ENCODE data around the gene XCL2.
"Not testable (repeated sequence)": the region's sequence is repeated elsewhere in the genome, so short reads cannot be mapped to it uniquely, and the experiment has no call there.

The XCL2 gene

GRCh38 chr1:168556647-168557046 lies 12.8 kb upstream of the XCL2 start:
- DNase-seq (ENCODE audit: low read depth in 3 of 3) = no peak

- DNase-seq (ENCODE audit: low read depth in 3 of 3) = no peak
Observed at GRCh38 chr1:168555508-168556046, 11.8 kb upstream of the XCL2 start.

GRCh38 chr1:168554603-168555483 lies 11.0 kb upstream of the XCL2 start:
- no peak for DNase-seq (ENCODE audit: low read depth in 3 of 3)

GRCh38 chr1:168553680-168554553 lies 10.1 kb upstream of the XCL2 start:
- no peak for DNase-seq (ENCODE audit: low read depth in 3 of 3)

- no peak for DNase-seq (ENCODE audit: low read depth in 3 of 3)
Observed at GRCh38 chr1:168552961-168553360, 9.2 kb upstream of the XCL2 start.

- no peak for DNase-seq (ENCODE audit: low read depth in 3 of 3)
Observed at GRCh38 chr1:168551688-168552087, 7.9 kb upstream of the XCL2 start.

GRCh38 chr1:168550971-168551370 lies 7.2 kb upstream of the XCL2 start:
- DNase-seq (ENCODE audit: low read depth in 3 of 3) = no peak

GRCh38 chr1:168546553-168546895 lies 2.7 kb upstream of the XCL2 start:
- not testable (repeated sequence) for DNase-seq (ENCODE audit: low read depth in 3 of 3)

- not testable (repeated sequence) for DNase-seq (ENCODE audit: low read depth in 3 of 3)
Observed at GRCh38 chr1:168545678-168546552, 2.1 kb upstream of the XCL2 start.

GRCh38 chr1:168542978-168543377 lies 819 bp downstream of the XCL2 start:
- not testable (repeated sequence) for DNase-seq (ENCODE audit: low read depth in 3 of 3)

GRCh38 chr1:168540798-168541197 lies 3.0 kb downstream of the XCL2 start:
- not testable (repeated sequence) for DNase-seq (ENCODE audit: low read depth in 3 of 3)

GRCh38 chr1:168535536-168535935 lies 8.3 kb downstream of the XCL2 start:
- no peak for DNase-seq (ENCODE audit: low read depth in 3 of 3)

GRCh38 chr1:168531615-168532345 lies 12.0 kb downstream of the XCL2 start:
- DNase-seq (ENCODE audit: low read depth in 3 of 3) = no peak

- DNase-seq (ENCODE audit: low read depth in 3 of 3) = no peak
Observed at GRCh38 chr1:168529518-168529917, 14.3 kb downstream of the XCL2 start.

GRCh38 chr1:168521401-168522000 lies 22.3 kb downstream of the XCL2 start:
- no peak for DNase-seq (ENCODE audit: low read depth in 3 of 3)

GRCh38 chr1:168520832-168521231 lies 23.0 kb downstream of the XCL2 start:
- no peak for DNase-seq (ENCODE audit: low read depth in 3 of 3)

GRCh38 chr1:168520052-168520751 lies 23.6 kb downstream of the XCL2 start:
- peak in 2 of 3 experiments; percentile 5 to 24 for DNase-seq (ENCODE audit: low read depth in 3 of 3)

GRCh38 chr1:168518813-168519212 lies 25.0 kb downstream of the XCL2 start:
- DNase-seq (ENCODE audit: low read depth in 3 of 3) = no peak

GRCh38 chr1:168518201-168518689 lies 25.6 kb downstream of the XCL2 start:
- DNase-seq (ENCODE audit: low read depth in 3 of 3) = no peak

GRCh38 chr1:168514455-168514854 lies 29.3 kb downstream of the XCL2 start:
- DNase-seq (ENCODE audit: low read depth in 3 of 3) = no peak
